ENCODE results near the gene RRAS2. TPM values are rescaled to one million over a fixed set of nuclear protein-coding genes. Genes with fewer than 3 reads are reported as not detected.

RRAS2 gene
- total RNA-seq, 1 experiment from 2014 or later: 128 TPM

GRCh38 chr11:14240221-14240620 lies 118.8 kb downstream of the RRAS2 start:
- POLR2A ChIA-PET: interaction anchor here (0.6 kb wide), 2 partner anchors 214 to 465 kb away, joined by 3 read pairs; no protein-coding TSS in a partner anchor
- no TSS peak for BruUV-seq (replicated peaks)
- TF ChIP-seq CTCF (IDR thresholded peaks at IDR 0.05; ENCODE audit: unreplicated experiment): no peak
- Mint-ChIP-seq H3K27ac (ENCODE audit: low read depth, unreplicated experiment) (no peak overlapping the region), H3K9me3 (ENCODE audit: unreplicated experiment) (no peaks in the 10 kb centered on the region), H3K4me3 (ENCODE audit: unreplicated experiment) (no peak overlapping the region), H3K27me3 (ENCODE audit: insufficient read depth, unreplicated experiment) (peaks cover 55% of the 10 kb centered on the region), H3K4me1 (ENCODE audit: insufficient read depth, unreplicated experiment) (no peaks in the 10 kb centered on the region), H3K36me3 (ENCODE audit: insufficient read depth, unreplicated experiment) (no peaks in the 10 kb centered on the region)
- no peak for DNase-seq (ENCODE audit: unreplicated experiment)
- CTCF ChIA-PET: interaction anchor here (1.0 to 3.5 kb wide), 4 partner anchors 11 to 467 kb away, joined by 3 to 14 read pairs (median 4); no protein-coding TSS in a partner anchor
- intact Hi-C loops (cut with micrococcal nuclease): no loop called here

- H3K36me3 Mint-ChIP-seq (ENCODE audit: insufficient read depth, unreplicated experiment): no peaks in the 10 kb centered on the region
- no TSS peak for BruUV-seq (replicated peaks)
- H3K4me3 Mint-ChIP-seq (ENCODE audit: unreplicated experiment): no peak overlapping the region
- peaks cover 71% of the 10 kb centered on the region for H3K27me3 Mint-ChIP-seq (ENCODE audit: insufficient read depth, unreplicated experiment)
- CTCF ChIA-PET: interaction anchor here (1.1 to 1.9 kb wide), 2 partner anchors 123 to 281 kb away, joined by 4 read pairs; no protein-coding TSS in a partner anchor
- no peaks in the 10 kb centered on the region for H3K9me3 Mint-ChIP-seq (ENCODE audit: unreplicated experiment)
- POLR2A ChIA-PET: no interaction called here
- DNase-seq (ENCODE audit: unreplicated experiment): no peak
- no peak overlapping the region for H3K27ac Mint-ChIP-seq (ENCODE audit: low read depth, unreplicated experiment)
- no peaks in the 10 kb centered on the region for H3K4me1 Mint-ChIP-seq (ENCODE audit: insufficient read depth, unreplicated experiment)
- intact Hi-C loops (cut with micrococcal nuclease): no loop called here
- TF ChIP-seq CTCF (IDR thresholded peaks at IDR 0.05; ENCODE audit: unreplicated experiment): no peak
Observed at GRCh38 chr11:14237444-14237961, 121.5 kb downstream of the RRAS2 start.

- Mint-ChIP-seq H3K27me3 (ENCODE audit: insufficient read depth, unreplicated experiment) (peaks cover 78% of the 10 kb centered on the region), H3K4me3 (ENCODE audit: unreplicated experiment) (no peak overlapping the region), H3K36me3 (ENCODE audit: insufficient read depth, unreplicated experiment) (no peaks in the 10 kb centered on the region), H3K9me3 (ENCODE audit: unreplicated experiment) (no peaks in the 10 kb centered on the region), H3K4me1 (ENCODE audit: insufficient read depth, unreplicated experiment) (no peaks in the 10 kb centered on the region), H3K27ac (ENCODE audit: low read depth, unreplicated experiment) (no peak overlapping the region)
- no peak for DNase-seq (ENCODE audit: unreplicated experiment)
- ChIA-PET CTCF (no interaction called here), POLR2A (no interaction called here)
- no peak for TF ChIP-seq CTCF (IDR thresholded peaks at IDR 0.05; ENCODE audit: unreplicated experiment)
- no TSS peak for BruUV-seq (replicated peaks)
- intact Hi-C loops (cut with micrococcal nuclease): no loop called here
Observed at GRCh38 chr11:14235701-14236100, 123.3 kb downstream of the RRAS2 start.

GRCh38 chr11:14234446-14234845 lies 124.5 kb downstream of the RRAS2 start:
- no peak for TF ChIP-seq CTCF (IDR thresholded peaks at IDR 0.05; ENCODE audit: unreplicated experiment)
- no peak overlapping the region for H3K4me3 Mint-ChIP-seq (ENCODE audit: unreplicated experiment)
- no peaks in the 10 kb centered on the region for H3K36me3 Mint-ChIP-seq (ENCODE audit: insufficient read depth, unreplicated experiment)
- H3K27me3 Mint-ChIP-seq (ENCODE audit: insufficient read depth, unreplicated experiment): peaks cover 86% of the 10 kb centered on the region
- CTCF ChIA-PET: interaction anchor here (1.1 to 1.4 kb wide), 2 partner anchors 16 to 462 kb away, joined by 3 to 4 read pairs; no protein-coding TSS in a partner anchor
- POLR2A ChIA-PET: no interaction called here
- intact Hi-C loops (cut with micrococcal nuclease): no loop called here
- H3K4me1 Mint-ChIP-seq (ENCODE audit: insufficient read depth, unreplicated experiment): no peaks in the 10 kb centered on the region
- H3K9me3 Mint-ChIP-seq (ENCODE audit: unreplicated experiment): no peaks in the 10 kb centered on the region
- no TSS peak for BruUV-seq (replicated peaks)
- H3K27ac Mint-ChIP-seq (ENCODE audit: low read depth, unreplicated experiment): no peak overlapping the region
- no peak for DNase-seq (ENCODE audit: unreplicated experiment)
